Measurements from ENCODE around the gene TREML4.
"Not testable (repeated sequence)": the region's sequence is repeated elsewhere in the genome, so short reads cannot be mapped to it uniquely, and the experiment has no call there.

TREML4 gene

GRCh38 chr6:41231246-41231645, 3.1 kb downstream of the TREML4 start:
- WGBS (ENCODE audit: insufficient coverage), result 71% methylated on average over 2 of the region's 5 CpGs
- no peak for DNase-seq
- Histone ChIP-seq H3K36me3 (ENCODE audit: control insufficient read depth in 4 of 4, insufficient read depth in 4 of 4, low read length in 3 of 4) (no peaks in the 10 kb centered on the region), H3K27ac (ENCODE audit: insufficient read depth in 1 of 2, low read depth in 1 of 2, low read length in 2 of 2, poor library complexity in 1 of 2, severe bottlenecking in 2 of 2) (no peak overlapping the region), H3K9me3 (ENCODE audit: control extremely low read depth in 1 of 5, control insufficient read depth in 4 of 5, insufficient read depth in 2 of 5, low read depth in 1 of 5, low read length in 4 of 5) (no peaks in the 10 kb centered on the region), H3K27me3 (replicated peaks in 2 of 5; ENCODE audit: control insufficient read depth in 4 of 5, insufficient read depth in 5 of 5, low read length in 4 of 5) (peaks cover 0 to 2% (median 0%) of the 10 kb centered on the region in 5 experiments), H3K4me1 (ENCODE audit: control extremely low read depth in 1 of 4, control insufficient read depth in 4 of 4, insufficient read depth in 4 of 4, low read length in 3 of 4) (peaks cover 0 to 10% (median 3%) of the 10 kb centered on the region in 4 experiments), H3K4me3 (ENCODE audit: control insufficient read depth in 1 of 7, extremely low read depth in 1 of 7, insufficient read depth in 4 of 7, low read depth in 2 of 7, low read length in 6 of 7) (no peak overlapping the region)
- POLR2A ChIA-PET, result no interaction called here
- CTCF ChIA-PET, result interaction anchor here (0.6 kb wide), 1 partner anchor 16 kb away, joined by 3 read pairs; no protein-coding TSS in a partner anchor

DNA sequence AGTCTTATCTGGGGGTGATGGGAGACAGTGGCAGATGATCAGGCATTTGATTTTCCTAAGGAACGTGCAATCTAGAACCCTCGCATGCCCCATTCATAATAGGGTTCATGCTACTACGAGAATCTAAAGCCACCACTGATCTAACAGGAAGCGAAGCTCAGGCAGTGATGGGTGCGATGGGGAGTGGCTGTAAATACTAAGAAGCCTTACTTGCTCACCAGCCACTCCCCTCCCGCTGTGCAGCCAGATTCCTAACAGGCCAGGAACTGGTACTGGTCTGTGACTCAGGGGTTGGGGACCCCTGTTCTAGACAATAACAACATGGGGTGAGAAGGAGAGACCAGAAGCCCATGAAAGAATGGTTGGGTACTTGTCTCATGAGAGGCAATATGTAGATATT, 4.5 kb downstream of the TREML4 start:
- ChIA-PET POLR2A (no interaction called here), CTCF (no interaction called here)
- WGBS (ENCODE audit: insufficient coverage), result 100% methylated on average over 2 of the region's 6 CpGs
- no peak overlapping the region for H3K4me3 ChIP-seq (ENCODE audit: control insufficient read depth in 1 of 7, extremely low read depth in 1 of 7, insufficient read depth in 4 of 7, low read depth in 2 of 7, low read length in 6 of 7)
- no peak overlapping the region for H3K27ac ChIP-seq (ENCODE audit: insufficient read depth in 1 of 2, low read depth in 1 of 2, low read length in 2 of 2, poor library complexity in 1 of 2, severe bottlenecking in 2 of 2)
- H3K27me3 ChIP-seq (replicated peaks in 2 of 5; ENCODE audit: control insufficient read depth in 4 of 5, insufficient read depth in 5 of 5, low read length in 4 of 5), result peaks cover 0 to 2% (median 0%) of the 10 kb centered on the region in 5 experiments
- H3K4me1 ChIP-seq (ENCODE audit: control extremely low read depth in 1 of 4, control insufficient read depth in 4 of 4, insufficient read depth in 4 of 4, low read length in 3 of 4), result peaks cover 0 to 10% (median 3%) of the 10 kb centered on the region in 4 experiments
- H3K9me3 ChIP-seq (ENCODE audit: control extremely low read depth in 1 of 5, control insufficient read depth in 4 of 5, insufficient read depth in 2 of 5, low read depth in 1 of 5, low read length in 4 of 5), result no peaks in the 10 kb centered on the region
- DNase-seq, result no peak
- H3K36me3 ChIP-seq (ENCODE audit: control insufficient read depth in 4 of 4, insufficient read depth in 4 of 4, low read length in 3 of 4), result no peaks in the 10 kb centered on the region

GRCh38 chr6:41236276-41236675, 8.1 kb downstream of the TREML4 start:
- CTCF ChIA-PET, result no interaction called here
- H3K36me3 ChIP-seq (ENCODE audit: control insufficient read depth in 4 of 4, insufficient read depth in 4 of 4, low read length in 3 of 4), result no peaks in the 10 kb centered on the region
- H3K27ac ChIP-seq (ENCODE audit: insufficient read depth in 1 of 2, low read depth in 1 of 2, low read length in 2 of 2, poor library complexity in 1 of 2, severe bottlenecking in 2 of 2), result no peak overlapping the region
- POLR2A ChIA-PET, result no interaction called here
- no peaks in the 10 kb centered on the region for H3K9me3 ChIP-seq (ENCODE audit: control extremely low read depth in 1 of 5, control insufficient read depth in 4 of 5, insufficient read depth in 2 of 5, low read depth in 1 of 5, low read length in 4 of 5)
- H3K27me3 ChIP-seq (replicated peaks in 2 of 5; ENCODE audit: control insufficient read depth in 4 of 5, insufficient read depth in 5 of 5, low read length in 4 of 5), result peaks cover 0 to 25% (median 5%) of the 10 kb centered on the region in 5 experiments
- 100% methylated on average over 4 of the region's 4 CpGs for WGBS (ENCODE audit: insufficient coverage)
- no peaks in the 10 kb centered on the region for H3K4me1 ChIP-seq (ENCODE audit: control extremely low read depth in 1 of 4, control insufficient read depth in 4 of 4, insufficient read depth in 4 of 4, low read length in 3 of 4)
- no peak overlapping the region for H3K4me3 ChIP-seq (ENCODE audit: control insufficient read depth in 1 of 7, extremely low read depth in 1 of 7, insufficient read depth in 4 of 7, low read depth in 2 of 7, low read length in 6 of 7)
- DNase-seq, result no peak

- H3K27me3 ChIP-seq (replicated peaks in 2 of 5; ENCODE audit: control insufficient read depth in 4 of 5, insufficient read depth in 5 of 5, low read length in 4 of 5), result peaks cover 0 to 25% (median 5%) of the 10 kb centered on the region in 5 experiments
- WGBS (ENCODE audit: insufficient coverage), result 75% methylated on average over 3 of the region's 5 CpGs
- CTCF ChIA-PET, result no interaction called here
Observed at GRCh38 chr6:41237128-41237527, 9.0 kb downstream of the TREML4 start.

DNA sequence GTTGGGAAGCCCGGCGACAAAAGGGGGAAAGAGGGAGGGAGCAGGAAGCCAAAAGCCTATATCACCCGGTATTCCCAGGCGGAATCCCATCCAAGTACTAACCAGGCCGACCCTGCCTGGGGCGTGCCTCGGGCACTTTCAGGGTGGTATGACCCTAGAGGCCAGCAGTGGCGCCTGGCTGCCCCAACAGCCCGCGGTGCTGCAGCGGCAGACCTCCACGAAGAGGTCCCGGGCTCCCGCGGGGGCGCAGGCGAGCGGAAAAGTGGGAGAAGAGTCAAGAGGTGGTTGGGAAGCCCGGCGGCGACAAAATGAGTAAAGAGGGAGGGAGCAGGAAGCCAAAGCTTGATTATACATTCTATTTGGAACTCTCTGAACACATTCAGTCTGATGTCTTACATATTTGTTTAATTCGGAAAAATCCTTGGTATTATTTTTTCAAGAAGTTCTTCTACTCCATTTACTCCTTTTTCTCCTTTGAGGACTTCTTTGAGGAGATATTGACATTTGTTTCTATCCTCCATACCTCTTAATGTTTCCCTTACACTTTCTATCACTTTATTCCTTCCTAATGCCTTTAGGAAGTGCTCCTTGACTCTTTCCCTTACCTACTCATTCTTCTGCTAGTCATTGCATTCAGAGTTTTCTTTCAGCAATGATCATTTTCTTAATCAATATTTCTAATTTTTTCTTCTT, 11.5 kb downstream of the TREML4 start:
- Histone ChIP-seq H3K4me1 (ENCODE audit: control extremely low read depth in 1 of 4, control insufficient read depth in 4 of 4, insufficient read depth in 4 of 4, low read length in 3 of 4) (no peaks in the 10 kb centered on the region), H3K27me3 (replicated peaks in 2 of 5; ENCODE audit: control insufficient read depth in 4 of 5, insufficient read depth in 5 of 5, low read length in 4 of 5) (peaks cover 0 to 25% (median 5%) of the 10 kb centered on the region in 5 experiments), H3K4me3 (ENCODE audit: control insufficient read depth in 1 of 7, extremely low read depth in 1 of 7, insufficient read depth in 4 of 7, low read depth in 2 of 7, low read length in 6 of 7) (no peak overlapping the region), H3K9me3 (ENCODE audit: control extremely low read depth in 1 of 5, control insufficient read depth in 4 of 5, insufficient read depth in 2 of 5, low read depth in 1 of 5, low read length in 4 of 5) (no peaks in the 10 kb centered on the region), H3K27ac (ENCODE audit: insufficient read depth in 1 of 2, low read depth in 1 of 2, low read length in 2 of 2, poor library complexity in 1 of 2, severe bottlenecking in 2 of 2) (no peak overlapping the region), H3K36me3 (ENCODE audit: control insufficient read depth in 4 of 4, insufficient read depth in 4 of 4, low read length in 3 of 4) (no peaks in the 10 kb centered on the region)
- POLR2A ChIA-PET, result no interaction called here
- DNase-seq, result no peak
- WGBS (ENCODE audit: insufficient coverage), result 44% methylated on average over 5 of the region's 22 CpGs
- CTCF ChIA-PET, result interaction anchor here (0.9 to 1.4 kb wide), 2 partner anchors 57 to 80 kb away, joined by 3 to 4 read pairs; no protein-coding TSS in a partner anchor

More at GRCh38 chr6:41237128-41237527, 9.0 kb downstream of the TREML4 start:
- no peak overlapping the region for H3K4me3 ChIP-seq (ENCODE audit: control insufficient read depth in 1 of 7, extremely low read depth in 1 of 7, insufficient read depth in 4 of 7, low read depth in 2 of 7, low read length in 6 of 7)
- DNase-seq, result no peak
- no peaks in the 10 kb centered on the region for H3K4me1 ChIP-seq (ENCODE audit: control extremely low read depth in 1 of 4, control insufficient read depth in 4 of 4, insufficient read depth in 4 of 4, low read length in 3 of 4)
- H3K9me3 ChIP-seq (ENCODE audit: control extremely low read depth in 1 of 5, control insufficient read depth in 4 of 5, insufficient read depth in 2 of 5, low read depth in 1 of 5, low read length in 4 of 5), result no peaks in the 10 kb centered on the region
- no peak overlapping the region for H3K27ac ChIP-seq (ENCODE audit: insufficient read depth in 1 of 2, low read depth in 1 of 2, low read length in 2 of 2, poor library complexity in 1 of 2, severe bottlenecking in 2 of 2)
- no peaks in the 10 kb centered on the region for H3K36me3 ChIP-seq (ENCODE audit: control insufficient read depth in 4 of 4, insufficient read depth in 4 of 4, low read length in 3 of 4)
- POLR2A ChIA-PET, result no interaction called here

DNA sequence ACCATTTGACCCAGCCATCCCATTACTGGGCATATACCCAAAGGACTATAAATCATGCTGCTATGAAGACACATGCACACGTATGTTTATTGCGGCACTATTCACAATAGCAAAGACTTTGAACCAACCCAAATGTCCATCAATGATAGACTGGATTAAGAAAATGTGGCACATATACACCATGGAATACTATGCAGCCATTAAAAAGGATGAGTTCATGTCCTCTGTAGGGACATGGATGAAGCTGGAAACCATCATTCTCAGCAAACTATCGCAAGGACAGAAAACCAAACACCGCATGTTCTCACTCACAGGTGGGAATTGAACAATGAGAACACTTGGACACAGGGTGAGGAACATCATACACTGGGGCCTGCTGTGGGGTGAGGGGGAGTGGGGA, 18.4 kb downstream of the TREML4 start:
- POLR2A ChIA-PET; H3K27ac ChIP-seq (ENCODE audit: insufficient read depth in 1 of 2, low read depth in 1 of 2, low read length in 2 of 2, poor library complexity in 1 of 2, severe bottlenecking in 2 of 2); H3K36me3 ChIP-seq (ENCODE audit: control insufficient read depth in 4 of 4, insufficient read depth in 4 of 4, low read length in 3 of 4); H3K27me3 ChIP-seq (replicated peaks in 2 of 5; ENCODE audit: control insufficient read depth in 4 of 5, insufficient read depth in 5 of 5, low read length in 4 of 5); H3K9me3 ChIP-seq (ENCODE audit: control extremely low read depth in 1 of 5, control insufficient read depth in 4 of 5, insufficient read depth in 2 of 5, low read depth in 1 of 5, low read length in 4 of 5); CTCF ChIA-PET; DNase-seq; H3K4me3 ChIP-seq (ENCODE audit: control insufficient read depth in 1 of 7, extremely low read depth in 1 of 7, insufficient read depth in 4 of 7, low read depth in 2 of 7, low read length in 6 of 7): not testable (repeated sequence)
- peaks cover 0 to 12% (median 3%) of the 10 kb centered on the region in 4 experiments for H3K4me1 ChIP-seq (ENCODE audit: control extremely low read depth in 1 of 4, control insufficient read depth in 4 of 4, insufficient read depth in 4 of 4, low read length in 3 of 4)
- no CpG with 5 or more reads among the region's 4 CpGs for WGBS (ENCODE audit: insufficient coverage)

DNA sequence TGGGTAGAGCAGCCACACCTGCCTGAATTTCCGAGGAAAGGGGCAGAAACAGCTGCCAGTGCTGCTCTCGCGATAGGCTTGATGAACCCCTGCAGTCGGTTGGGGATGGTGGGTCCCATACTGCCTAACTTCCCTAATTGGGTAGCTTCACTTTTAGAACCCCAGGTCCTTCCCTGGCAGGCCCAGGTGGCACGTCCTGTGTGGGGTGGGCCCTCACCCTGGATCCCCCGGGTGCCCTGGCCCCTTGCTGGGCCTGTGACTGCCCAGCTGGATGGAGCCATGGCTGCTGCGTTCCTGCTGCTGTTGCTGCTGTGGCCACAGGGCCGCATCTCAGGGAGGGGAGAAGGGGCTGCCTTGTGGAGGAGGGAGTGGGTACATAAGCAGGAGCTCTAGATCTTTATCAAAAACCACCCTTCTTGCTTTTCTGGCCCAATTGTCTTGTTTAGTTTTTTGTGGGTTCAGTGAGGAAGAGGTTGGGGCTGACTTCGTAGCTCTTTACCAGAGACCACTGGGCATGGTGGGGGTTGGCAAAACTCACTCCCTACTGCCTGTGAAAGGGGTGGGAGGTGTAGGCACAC, 19.2 kb downstream of the TREML4 start:
- Histone ChIP-seq H3K27me3 (replicated peaks in 2 of 5; ENCODE audit: control insufficient read depth in 4 of 5, insufficient read depth in 5 of 5, low read length in 4 of 5) (no peaks in the 10 kb centered on the region), H3K4me1 (ENCODE audit: control extremely low read depth in 1 of 4, control insufficient read depth in 4 of 4, insufficient read depth in 4 of 4, low read length in 3 of 4) (peaks cover 0 to 12% (median 3%) of the 10 kb centered on the region in 4 experiments), H3K36me3 (ENCODE audit: control insufficient read depth in 4 of 4, insufficient read depth in 4 of 4, low read length in 3 of 4) (no peaks in the 10 kb centered on the region), H3K9me3 (ENCODE audit: control extremely low read depth in 1 of 5, control insufficient read depth in 4 of 5, insufficient read depth in 2 of 5, low read depth in 1 of 5, low read length in 4 of 5) (no peaks in the 10 kb centered on the region), H3K4me3 (ENCODE audit: control insufficient read depth in 1 of 7, extremely low read depth in 1 of 7, insufficient read depth in 4 of 7, low read depth in 2 of 7, low read length in 6 of 7) (no peak overlapping the region), H3K27ac (ENCODE audit: insufficient read depth in 1 of 2, low read depth in 1 of 2, low read length in 2 of 2, poor library complexity in 1 of 2, severe bottlenecking in 2 of 2) (no peak overlapping the region)
- CTCF ChIA-PET, result interaction anchor here (1.3 to 1.4 kb wide), 2 partner anchors 11 to 16 kb away, joined by 3 read pairs; no protein-coding TSS in a partner anchor
- POLR2A ChIA-PET, result no interaction called here
- 58% methylated on average over 6 of the region's 9 CpGs for WGBS (ENCODE audit: insufficient coverage)
- DNase-seq, result peak in 2 of 3 donors; percentile 20 to 29
